Hair follicular keratinocyte (primary cell): ENCODE results near the gene RNF115. TPM values are rescaled to one million over a fixed set of nuclear protein-coding genes. Genes with fewer than 3 reads are reported as not detected.

Experiments
- total RNA-seq: library from RNA; depleted of rRNA; stranded (reverse); fragments of >200 nt; gene quantifications from 2 replicates; pipeline ENCODE4 v1.2.3, GENCODE V29; 2015

The RNF115 gene
- total RNA-seq: 5.0 and 5.2 TPM in 2 replicates

DNA sequence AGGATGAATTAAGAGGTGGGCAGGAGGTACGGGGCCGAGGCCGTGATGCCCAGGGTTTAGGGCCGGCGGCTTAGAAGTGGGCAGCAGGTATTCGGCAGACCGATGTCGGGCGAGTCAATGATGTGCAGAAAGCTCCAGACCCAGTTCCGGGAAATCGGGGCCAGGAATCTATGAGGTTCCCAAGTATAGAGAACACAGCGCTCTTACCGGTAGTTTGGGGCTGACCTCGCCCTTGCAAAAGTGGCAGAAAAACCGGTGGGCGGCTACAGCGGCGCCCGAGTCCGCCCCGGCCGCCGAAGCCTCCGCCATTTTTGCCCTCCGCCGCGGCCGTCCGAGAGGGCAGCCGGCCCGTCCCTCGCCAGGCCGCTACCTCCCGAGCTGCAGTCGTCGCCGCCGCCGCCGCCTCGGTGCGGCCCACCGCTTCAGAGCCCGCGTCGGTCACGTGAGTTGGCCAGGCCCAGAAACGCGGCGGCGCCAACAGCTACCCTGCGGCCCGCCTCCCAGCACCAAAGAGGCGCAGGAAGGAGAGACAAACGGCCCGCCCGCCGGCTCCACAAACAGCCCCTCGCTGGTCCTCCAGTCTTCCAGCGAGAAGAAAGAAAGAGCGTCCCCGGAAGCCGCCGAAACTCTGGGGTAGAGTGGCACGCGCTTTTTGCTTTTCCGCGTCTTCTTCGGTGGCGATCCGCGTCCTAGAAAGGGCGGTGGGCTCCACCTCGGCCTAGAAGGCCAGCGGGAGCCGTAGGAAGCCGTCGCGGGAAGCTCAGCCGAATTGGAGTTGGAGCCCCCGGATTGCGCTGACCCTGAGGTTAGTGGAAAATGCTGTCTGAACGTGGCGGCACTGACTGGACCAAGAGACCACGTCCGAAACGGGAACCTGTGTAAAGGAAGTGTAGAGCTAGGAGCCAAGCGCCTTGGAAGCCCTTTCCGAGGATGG, at the start of gene RNF115, which contains the start of gene POLR3C:
TSS of gene RNF115 (minus strand) at position 531 of the 934 bp plus-strand sequence. CDS start at position 309, 222 bp downstream.
TSS of gene POLR3C (plus strand) at position 636 of the 934 bp plus-strand sequence. CDS start 1,577 bp downstream, outside the sequence.

DNA sequence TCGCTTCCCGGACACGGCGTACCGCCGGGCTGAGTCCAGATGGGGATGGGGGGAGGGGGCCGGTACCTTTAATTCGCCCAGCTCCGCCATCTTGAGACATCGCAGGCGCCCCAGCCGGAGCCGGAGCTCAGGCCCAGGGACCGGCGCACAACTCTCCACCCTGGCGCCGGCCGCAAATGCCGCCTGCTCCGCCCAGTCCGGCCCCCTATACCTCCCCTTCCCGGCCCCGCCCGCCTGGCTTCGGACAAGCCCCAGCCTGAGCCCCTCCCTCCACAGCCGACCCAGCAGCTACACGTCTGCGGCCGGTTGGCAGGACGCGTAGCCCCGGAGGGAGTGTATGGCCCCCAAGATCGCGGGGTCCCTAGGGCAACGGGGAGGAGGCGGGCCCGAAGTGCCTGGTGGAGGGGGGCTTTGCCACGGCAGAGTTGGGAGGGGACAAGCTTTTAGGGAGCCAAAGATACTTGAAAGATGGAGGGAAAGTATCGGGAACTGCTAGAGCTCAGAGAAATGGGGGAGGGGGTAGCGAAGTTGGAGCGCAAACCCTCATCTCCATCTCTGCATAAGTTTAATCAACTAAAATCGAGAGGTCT, 35.1 kb upstream of the RNF115 start, which contains the start of gene PIAS3:
TSS of gene PIAS3 (minus strand) at position 181 of the 590 bp plus-strand sequence. CDS start at position 90, 91 bp downstream.

DNA sequence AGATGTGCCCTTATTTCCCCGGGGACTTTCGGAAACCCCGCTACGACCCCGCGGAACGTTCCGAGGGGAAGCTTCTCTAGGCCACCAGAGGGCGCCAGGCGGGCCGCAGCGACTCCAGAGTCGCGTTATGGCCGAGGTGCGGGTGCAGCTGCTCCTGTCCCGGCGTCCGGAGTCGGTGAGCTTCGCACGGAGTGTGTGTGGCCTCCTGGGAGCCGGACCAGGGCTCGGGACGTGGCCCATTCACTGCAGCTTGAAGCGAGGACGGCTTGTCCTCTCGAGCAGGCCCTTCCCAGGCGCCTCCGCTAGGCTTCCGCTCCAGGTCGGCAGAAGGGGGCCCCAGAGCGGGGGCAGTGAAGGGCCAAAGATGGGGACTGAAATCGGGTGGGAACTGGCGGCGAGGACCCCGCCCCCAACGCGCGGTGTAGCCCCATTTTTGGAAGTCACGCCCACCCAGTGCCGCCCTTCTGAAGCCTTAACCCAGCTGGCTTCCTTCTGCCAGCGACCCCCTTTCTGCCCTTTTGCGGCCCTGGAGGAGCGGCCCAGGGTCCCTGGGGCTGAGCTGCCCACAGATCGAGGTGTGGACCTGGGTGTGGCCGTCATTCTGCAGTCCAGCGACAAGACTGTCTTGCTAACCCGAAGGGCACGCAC, 21.7 kb upstream of the RNF115 start, which contains the start of gene NUDT17:
TSS of gene NUDT17 (plus strand) at position 117 of the 648 bp plus-strand sequence. CDS start at position 128, 11 bp downstream.

DNA sequence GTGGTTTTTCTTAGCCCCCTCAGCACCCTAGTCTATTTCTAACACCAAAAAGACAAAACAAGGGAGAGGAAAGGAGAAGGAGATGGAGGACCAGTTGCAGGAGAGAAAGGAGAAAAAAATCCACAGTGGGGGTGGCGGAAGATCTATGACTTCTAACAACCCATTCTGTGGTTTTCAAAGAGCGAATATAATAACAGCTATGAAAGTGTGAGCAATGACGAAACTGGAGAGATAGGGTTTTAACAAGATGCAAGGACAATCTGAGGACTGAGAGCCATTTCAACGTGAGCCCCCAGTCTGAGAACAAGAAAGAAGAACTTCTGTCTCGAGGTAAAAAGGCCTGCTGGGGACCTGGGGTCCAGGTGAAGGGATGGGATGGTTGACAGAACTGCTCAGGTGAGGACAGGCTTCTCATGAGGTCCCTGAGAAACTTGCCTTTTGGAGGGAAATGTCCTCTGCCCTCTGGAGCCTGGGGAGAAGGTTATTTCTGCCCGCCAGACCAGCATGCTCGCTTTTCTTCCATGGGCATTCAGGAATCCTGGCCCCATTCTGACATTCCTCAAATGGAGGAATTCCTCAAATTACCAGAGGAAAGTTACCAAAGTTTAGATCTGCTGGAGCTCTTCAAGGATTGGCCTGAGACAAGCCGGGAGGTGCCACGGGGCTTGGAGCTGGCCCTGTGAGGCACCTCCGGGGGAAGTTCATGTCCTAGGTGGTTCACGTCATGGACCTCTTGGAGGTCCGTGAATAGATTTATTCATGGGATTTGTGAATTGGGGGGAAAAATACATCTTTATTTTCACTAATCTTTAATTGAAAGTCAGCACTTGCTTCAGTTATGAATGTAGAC, 104.4 kb downstream of the RNF115 start, which contains the start of gene CD160:
TSS of gene CD160 (plus strand) at position 270 of the 850 bp plus-strand sequence. CDS start 8,829 bp downstream, outside the sequence.

DNA sequence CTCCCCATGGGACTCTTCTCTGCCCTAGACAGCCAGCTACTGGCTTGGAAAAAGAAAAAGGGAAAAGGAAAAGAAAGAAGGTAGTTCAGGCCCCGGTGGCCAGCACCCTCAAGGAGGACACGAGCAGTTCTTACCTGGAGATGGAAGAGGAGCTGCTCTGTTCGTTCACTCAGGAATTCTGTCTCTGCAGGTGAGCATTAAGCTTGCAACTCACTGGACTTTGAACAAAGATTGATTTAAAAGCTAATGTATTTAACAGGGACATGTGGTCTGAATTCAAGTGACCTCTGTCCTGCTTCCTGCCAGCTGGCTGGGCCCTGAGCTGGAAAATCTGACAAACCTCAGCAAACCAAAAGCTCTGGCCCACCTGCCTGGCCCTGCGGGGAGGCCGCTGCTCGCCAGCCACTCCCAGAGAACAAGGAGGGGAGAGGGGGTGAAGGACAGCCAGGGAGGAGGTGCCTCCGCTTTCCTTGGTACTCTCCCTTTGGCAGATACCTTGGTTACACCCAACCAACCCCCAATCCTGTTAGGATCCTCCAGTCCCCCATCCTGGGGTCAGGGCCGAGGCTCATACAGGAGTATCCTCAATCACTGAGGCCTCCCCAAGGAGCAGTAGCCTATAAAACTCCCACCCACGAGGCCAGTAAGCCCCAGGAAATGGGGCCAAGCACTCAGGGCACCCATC, 116.6 kb downstream of the RNF115 start, which contains the start of gene PDZK1:
TSS of gene PDZK1 (minus strand) at position 186 of the 685 bp plus-strand sequence. CDS start 19,347 bp downstream, outside the sequence.

Other genes with a start within 250 kb of the RNF115 start
- gene GPR89A, start 216.1 kb downstream of the RNF115 start, total RNA-seq: 18.6 and 23.1 TPM in 2 replicates
- 0.23 and 0.39 TPM in 2 replicates for gene PDZK1, start 116.7 kb downstream of the RNF115 start, total RNA-seq
- gene CD160, start 104.6 kb downstream of the RNF115 start, total RNA-seq: not detected in 2 replicates
- gene POLR3C, start 105 bp upstream of the RNF115 start, total RNA-seq: 22.6 and 28.4 TPM in 2 replicates
- 2.8 and 5.2 TPM in 2 replicates for gene NUDT17, start 21.5 kb upstream of the RNF115 start, total RNA-seq
- gene PIAS3, start 35.0 kb upstream of the RNF115 start, total RNA-seq: 22.4 and 31.5 TPM in 2 replicates
- 0.15 TPM in 1 of 2 replicates, not detected in the other for gene ANKRD35, start 61.8 kb upstream of the RNF115 start, total RNA-seq
- gene ITGA10, start 86.0 kb upstream of the RNF115 start, total RNA-seq: 0.70 and 1.2 TPM in 2 replicates
- gene PEX11B, start 94.6 kb upstream of the RNF115 start, total RNA-seq: 24.5 and 25.3 TPM in 2 replicates
- 127 and 248 TPM in 2 replicates for gene RBM8A, start 103.4 kb upstream of the RNF115 start, total RNA-seq
- gene LIX1L, start 133.9 kb upstream of the RNF115 start, total RNA-seq: 17.4 and 25.0 TPM in 2 replicates
- gene ANKRD34A, start 140.5 kb upstream of the RNF115 start, total RNA-seq: 0.49 and 0.70 TPM in 2 replicates
- gene POLR3GL, start 140.6 kb upstream of the RNF115 start, total RNA-seq: 11.9 and 12.7 TPM in 2 replicates
- gene TXNIP, start 172.5 kb upstream of the RNF115 start, total RNA-seq: 22.7 and 104 TPM in 2 replicates
- not detected in 2 replicates for gene HJV, start 197.6 kb upstream of the RNF115 start, total RNA-seq